AG09309 (cell line): Measurements from ENCODE around the gene PDLIM7.

ENCODE experiments used
- DNase-seq: peaks from one replicate; pipeline ENCODE4 v3.0.0-alpha.2; 2010; ENCODE audit warnings: low read depth
- H3K4me3 ChIP-seq: 2 replicates; pipeline ENCODE4 v1.5.1; 2011; ENCODE audit warnings: mild to moderate bottlenecking, low read depth, low read length, moderate library complexity; ENCODE audit not compliant: control insufficient read depth
- CTCF ChIP-seq: IDR thresholded peaks from 2 replicates; pipeline ENCODE4 v1.5.1; 2011; ENCODE audit warnings: mild to moderate bottlenecking, low read depth, low read length, inconsistent platforms; ENCODE audit not compliant: insufficient read depth, control insufficient read depth; ENCODE audit errors: missing control alignments

PDLIM7 gene

GRCh38 chr5:177501874-177502678, 4.7 kb upstream of the PDLIM7 start:
- H3K4me3 ChIP-seq, result no peak overlapping the region
- no peak for DNase-seq
- TF ChIP-seq CTCF, result no peak

GRCh38 chr5:177500685-177501522, 3.5 kb upstream of the PDLIM7 start:
- no peak for DNase-seq
- H3K4me3 ChIP-seq, result no peak overlapping the region
- peak; percentile 98 for TF ChIP-seq CTCF

DNA sequence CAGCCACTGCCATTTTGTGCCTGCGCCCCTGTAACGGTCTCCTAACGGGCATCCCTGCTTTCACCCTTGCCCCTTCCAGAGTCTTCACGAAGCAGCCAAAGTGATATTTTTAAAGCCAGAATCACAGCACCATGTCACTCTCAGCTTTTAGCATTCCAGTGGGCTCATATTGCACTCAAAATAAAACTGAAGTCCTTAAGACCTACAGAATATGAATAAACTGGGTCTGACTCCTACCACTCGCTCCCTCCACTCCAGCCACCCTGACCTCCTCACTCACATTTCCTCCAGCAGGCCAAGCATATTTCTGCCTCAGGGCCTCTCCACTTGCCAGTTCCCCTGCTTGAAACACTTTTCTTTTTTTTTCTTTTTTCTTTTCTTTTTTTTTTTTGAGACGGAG, 2.4 kb upstream of the PDLIM7 start:
- no peak overlapping the region for H3K4me3 ChIP-seq
- DNase-seq, result no peak
- no peak for TF ChIP-seq CTCF

- DNase-seq, result no peak
- TF ChIP-seq CTCF, result no peak
- peak overlapping the region; percentile 50 for H3K4me3 ChIP-seq
These were observed 796 bp upstream of the PDLIM7 start for GRCh38 chr5:177498013-177498787.

GRCh38 chr5:177496727-177497291, 595 bp downstream of the PDLIM7 start:
- peak; percentile 74 for DNase-seq
- TF ChIP-seq CTCF, result no peak
- peak overlapping the region; percentile 67 for H3K4me3 ChIP-seq

- H3K4me3 ChIP-seq, result peak overlapping the region; percentile 67
- no peak for DNase-seq
- peak; percentile 44 for TF ChIP-seq CTCF
These were observed 1.2 kb downstream of the PDLIM7 start for GRCh38 chr5:177496070-177496726.
